HUES6 (cell line): Measurements from ENCODE around the gene PIGBOS1.
"Not testable (repeated sequence)": the region's sequence is repeated elsewhere in the genome, so short reads cannot be mapped to it uniquely, and the experiment has no call there.

ENCODE experiments used
- H3K27ac ChIP-seq: 2 replicates; pipeline ENCODE4 v1.7.0; 2013; ENCODE audit warnings: low read depth, mild to moderate bottlenecking, low read length, inconsistent platforms
- H3K27me3 ChIP-seq: 2 replicates; pipeline ENCODE4 v1.6.1; 2013; ENCODE audit warnings: low read length; ENCODE audit not compliant: control insufficient read depth, insufficient read depth
- H3K36me3 ChIP-seq: 2 replicates; pipeline ENCODE4 v1.6.1; 2013; ENCODE audit warnings: low read length; ENCODE audit not compliant: control insufficient read depth, insufficient read depth
- H3K4me1 ChIP-seq: 2 replicates; pipeline ENCODE4 v1.6.1; 2013; ENCODE audit warnings: low read length; ENCODE audit not compliant: control insufficient read depth, insufficient read depth
- H3K4me3 ChIP-seq: 2 replicates; pipeline ENCODE4 v1.5.1; 2013; ENCODE audit warnings: low read depth, low read length
- H3K9ac ChIP-seq: one replicate; pipeline ENCODE4 v1.6.1; 2013; ENCODE audit warnings: mild to moderate bottlenecking, low read length
- H3K9me3 ChIP-seq: 2 replicates; pipeline ENCODE4 v1.6.1; 2013; ENCODE audit warnings: low read depth, low read length; ENCODE audit not compliant: control insufficient read depth, insufficient read depth

PIGBOS1 gene

GRCh38 chr15:55344206-55344605 lies 25.3 kb upstream of the PIGBOS1 start:
- peak overlapping the region; percentile 53; the same call in 1 of the 2 replicates for H3K27ac ChIP-seq

GRCh38 chr15:55343168-55343567 lies 24.2 kb upstream of the PIGBOS1 start:
- Histone ChIP-seq H3K36me3 (no peaks in the 10 kb centered on the region), H3K4me3 (no peak overlapping the region), H3K9ac (no peak overlapping the region), H3K27ac (peak overlapping the region; percentile 53; the same call in 1 of the 2 replicates), H3K9me3 (no peaks in the 10 kb centered on the region), H3K27me3 (no peaks in the 10 kb centered on the region), H3K4me1 (peaks cover 20% of the 10 kb centered on the region)

More at GRCh38 chr15:55344206-55344605, 25.3 kb upstream of the PIGBOS1 start:
- Histone ChIP-seq H3K36me3 (no peaks in the 10 kb centered on the region), H3K27me3 (no peaks in the 10 kb centered on the region), H3K9ac (no peak overlapping the region), H3K4me3 (no peak overlapping the region; the same call in 1 of the 2 replicates), H3K9me3 (no peaks in the 10 kb centered on the region), H3K4me1 (peaks cover 25% of the 10 kb centered on the region)

GRCh38 chr15:55337160-55337559 lies 18.2 kb upstream of the PIGBOS1 start:
- H3K4me3 ChIP-seq = no peak overlapping the region
- H3K4me1 ChIP-seq = peaks cover 6% of the 10 kb centered on the region; the same call in 1 of the 2 replicates
- H3K27ac ChIP-seq = no peak overlapping the region
- H3K9me3 ChIP-seq = no peaks in the 10 kb centered on the region
- no peak overlapping the region for H3K9ac ChIP-seq
- H3K36me3 ChIP-seq = no peaks in the 10 kb centered on the region
- no peaks in the 10 kb centered on the region for H3K27me3 ChIP-seq

GRCh38 chr15:55334997-55335396 lies 16.1 kb upstream of the PIGBOS1 start:
- H3K27ac ChIP-seq = no peak overlapping the region
- no peaks in the 10 kb centered on the region for H3K27me3 ChIP-seq
- H3K4me3 ChIP-seq = no peak overlapping the region
- no peaks in the 10 kb centered on the region for H3K36me3 ChIP-seq
- no peak overlapping the region for H3K9ac ChIP-seq
- H3K9me3 ChIP-seq = no peaks in the 10 kb centered on the region
- H3K4me1 ChIP-seq = peaks cover 6% of the 10 kb centered on the region; the same call in 1 of the 2 replicates

GRCh38 chr15:55334371-55334770 lies 15.4 kb upstream of the PIGBOS1 start:
- Histone ChIP-seq H3K4me1 (peaks cover 6% of the 10 kb centered on the region; the same call in 1 of the 2 replicates), H3K9me3 (no peaks in the 10 kb centered on the region), H3K9ac (no peak overlapping the region), H3K27ac (no peak overlapping the region), H3K27me3 (no peaks in the 10 kb centered on the region), H3K36me3 (no peaks in the 10 kb centered on the region), H3K4me3 (no peak overlapping the region)

- Histone ChIP-seq H3K27me3 (no peaks in the 10 kb centered on the region), H3K27ac (no peak overlapping the region), H3K4me1 (peaks cover 8% of the 10 kb centered on the region), H3K9me3 (no peaks in the 10 kb centered on the region), H3K4me3 (no peak overlapping the region), H3K9ac (no peak overlapping the region), H3K36me3 (no peaks in the 10 kb centered on the region)
Measured at GRCh38 chr15:55327387-55327786, 8.5 kb upstream of the PIGBOS1 start.

GRCh38 chr15:55322467-55322866 lies 3.5 kb upstream of the PIGBOS1 start:
- no peaks in the 10 kb centered on the region for H3K36me3 ChIP-seq
- no peaks in the 10 kb centered on the region for H3K9me3 ChIP-seq
- H3K27ac ChIP-seq = no peak overlapping the region
- H3K27me3 ChIP-seq = no peaks in the 10 kb centered on the region
- H3K9ac ChIP-seq = no peak overlapping the region
- no peak overlapping the region for H3K4me3 ChIP-seq
- H3K4me1 ChIP-seq = peaks cover 8% of the 10 kb centered on the region

- H3K27ac ChIP-seq = no peak overlapping the region
- peaks cover 8% of the 10 kb centered on the region for H3K4me1 ChIP-seq
- no peak overlapping the region for H3K4me3 ChIP-seq
- no peaks in the 10 kb centered on the region for H3K27me3 ChIP-seq
- H3K9ac ChIP-seq = no peak overlapping the region
- H3K36me3 ChIP-seq = no peaks in the 10 kb centered on the region
- H3K9me3 ChIP-seq = no peaks in the 10 kb centered on the region
Measured at GRCh38 chr15:55320963-55321362, 2.0 kb upstream of the PIGBOS1 start.

GRCh38 chr15:55320238-55320550 lies 1.3 kb upstream of the PIGBOS1 start:
- Histone ChIP-seq H3K9ac (no peak overlapping the region), H3K4me3 (no peak overlapping the region), H3K27ac (no peak overlapping the region), H3K9me3 (no peaks in the 10 kb centered on the region), H3K36me3 (no peaks in the 10 kb centered on the region), H3K4me1 (peaks cover 8% of the 10 kb centered on the region), H3K27me3 (no peaks in the 10 kb centered on the region)

GRCh38 chr15:55319537-55320237 lies 764 bp upstream of the PIGBOS1 start:
- peak overlapping the region; percentile 71 for H3K4me3 ChIP-seq
- H3K27ac ChIP-seq = no peak overlapping the region
- no peaks in the 10 kb centered on the region for H3K9me3 ChIP-seq
- H3K27me3 ChIP-seq = no peaks in the 10 kb centered on the region
- H3K4me1 ChIP-seq = peaks cover 8% of the 10 kb centered on the region
- H3K36me3 ChIP-seq = no peaks in the 10 kb centered on the region
- peak overlapping the region; percentile 76 for H3K9ac ChIP-seq

GRCh38 chr15:55302801-55303200 lies 16.1 kb downstream of the PIGBOS1 start:
- not testable (repeated sequence) for H3K36me3 ChIP-seq, H3K4me1 ChIP-seq, H3K27ac ChIP-seq, H3K4me3 ChIP-seq, H3K27me3 ChIP-seq, H3K9ac ChIP-seq
- peaks cover 31% of the 10 kb centered on the region for H3K9me3 ChIP-seq
